HepG2 (cell line): Measurements from ENCODE around the gene ZNF23. TPM values are rescaled to one million over a fixed set of nuclear protein-coding genes. Genes with fewer than 3 reads are reported as not detected.

Source experiments
- FOXO1 ChIP-seq: sonication (generic); formaldehyde crosslinking; IDR thresholded peaks from 2 replicates; pipeline ENCODE4 v1.4.0; 2020; ENCODE audit warnings: missing genetic modification reagents
- ONECUT2 ChIP-seq: sonication (generic); formaldehyde crosslinking; IDR thresholded peaks from 2 replicates; pipeline ENCODE4 v1.4.0; 2020; ENCODE audit warnings: missing genetic modification reagents
- PRPF4 ChIP-seq: fragments of 200-400 bp; formaldehyde crosslinking; IDR thresholded peaks from 2 replicates; pipeline ENCODE4 v1.6.1; 2016; ENCODE audit warnings: low read length, low read depth; ENCODE audit not compliant: poor library complexity, severe bottlenecking
- RBFOX2 ChIP-seq: fragments of 200-400 bp; formaldehyde crosslinking; IDR thresholded peaks from 2 replicates; pipeline ENCODE4 v1.6.1; 2017; ENCODE audit warnings: low read depth, mild to moderate bottlenecking, low read length
- RFX5 ChIP-seq: IDR thresholded peaks from 2 replicates; pipeline ENCODE4 v1.6.1; 2011; ENCODE audit warnings: low read depth, low read length, improper control_type of control experiment
- SCMH1 ChIP-seq: sonication (generic); formaldehyde crosslinking; IDR thresholded peaks from 2 replicates; pipeline ENCODE4 v1.9.0; 2021; ENCODE audit warnings: missing genetic modification reagents, mild to moderate bottlenecking, borderline replicate concordance
- SMAD1 ChIP-seq: sonication (generic); formaldehyde crosslinking; IDR thresholded peaks from 2 replicates; pipeline ENCODE4 v1.4.0; 2020; ENCODE audit warnings: missing genetic modification reagents, low read depth, mild to moderate bottlenecking, borderline replicate concordance
- ZNF292 ChIP-seq: sonication (generic); formaldehyde crosslinking; IDR thresholded peaks from 2 replicates; pipeline ENCODE4 v1.8.1; 2022; ENCODE audit warnings: mild to moderate bottlenecking, low read depth, missing genetic modification reagents, borderline replicate concordance
- ZNF589 ChIP-seq: sonication (generic); formaldehyde crosslinking; conservative IDR thresholded peaks from 2 replicates; pipeline ENCODE4 v1.8.0; 2022; ENCODE audit warnings: mild to moderate bottlenecking, moderate library complexity, missing genetic modification reagents
- ZNF75D ChIP-seq: sonication (generic); formaldehyde crosslinking; IDR thresholded peaks from 2 replicates; pipeline ENCODE4 v1.8.1; 2023; ENCODE audit warnings: missing genetic modification reagents, mild to moderate bottlenecking, borderline replicate concordance
- polyA plus RNA-seq, 8 experiments: library from polyadenylated mRNA; depleted of rRNA in 3 of 8; stranded (reverse) in 7 of 8; unstranded in 1 of 8; fragments of >200 nt; fragmentation: Illumina TruSeq in 4 of 8; extraction: Trizol in 4 of 8; gene quantifications; 2 replicates each; pipeline versions ENCODE4 v1.2.1 to v1.2.3, GENCODE V29; 2011 to 2016; ENCODE audit warnings: low read depth in 4 of 8, missing spikeins in 1 of 8, mixed read lengths in 1 of 8; ENCODE audit not compliant: insufficient read depth in 1 of 8
- total RNA-seq, 5 experiments: library from RNA; depleted of rRNA; stranded (reverse); fragments of >200 nt; fragmentation: Illumina TruSeq; extraction: Trizol; gene quantifications; 2 replicates each; pipeline ENCODE4 v1.2.3, GENCODE V29; 2016; ENCODE audit warnings: low read depth in 1 of 5
- TF ChIP-seq, protein P1 (sequence below): sonication (generic); formaldehyde crosslinking; IDR thresholded peaks from 2 replicates; pipeline ENCODE4 v1.8.1; 2022; ENCODE audit warnings: low read depth, mild to moderate bottlenecking, missing genetic modification reagents
- TF ChIP-seq, protein P2 (sequence below): sonication (generic); formaldehyde crosslinking; conservative IDR thresholded peaks from 2 replicates; pipeline ENCODE4 v1.4.0; 2020; ENCODE audit warnings: missing genetic modification reagents
- TF ChIP-seq, protein P3 (sequence below): sonication (generic); formaldehyde crosslinking; IDR thresholded peaks from 2 replicates; pipeline ENCODE4 v1.4.0; 2020; ENCODE audit warnings: missing genetic modification reagents
- TF ChIP-seq, protein P4 (sequence below): sonication (generic); formaldehyde crosslinking; IDR thresholded peaks from 2 replicates; pipeline ENCODE4 v1.8.1; 2023; ENCODE audit warnings: mild to moderate bottlenecking, moderate library complexity, missing genetic modification reagents
- TF ChIP-seq, protein P5 (sequence below): sonication (generic); formaldehyde crosslinking; IDR thresholded peaks from 2 replicates; pipeline ENCODE4 v1.4.0; 2020; ENCODE audit warnings: missing genetic modification reagents

Gene ZNF23
- total and polyA plus RNA-seq, 2 of the 13 experiments (the other 11 are each of a cell fraction or from before 2014, with no cell fraction given) = 8.6 to 12.2 TPM

DNA sequence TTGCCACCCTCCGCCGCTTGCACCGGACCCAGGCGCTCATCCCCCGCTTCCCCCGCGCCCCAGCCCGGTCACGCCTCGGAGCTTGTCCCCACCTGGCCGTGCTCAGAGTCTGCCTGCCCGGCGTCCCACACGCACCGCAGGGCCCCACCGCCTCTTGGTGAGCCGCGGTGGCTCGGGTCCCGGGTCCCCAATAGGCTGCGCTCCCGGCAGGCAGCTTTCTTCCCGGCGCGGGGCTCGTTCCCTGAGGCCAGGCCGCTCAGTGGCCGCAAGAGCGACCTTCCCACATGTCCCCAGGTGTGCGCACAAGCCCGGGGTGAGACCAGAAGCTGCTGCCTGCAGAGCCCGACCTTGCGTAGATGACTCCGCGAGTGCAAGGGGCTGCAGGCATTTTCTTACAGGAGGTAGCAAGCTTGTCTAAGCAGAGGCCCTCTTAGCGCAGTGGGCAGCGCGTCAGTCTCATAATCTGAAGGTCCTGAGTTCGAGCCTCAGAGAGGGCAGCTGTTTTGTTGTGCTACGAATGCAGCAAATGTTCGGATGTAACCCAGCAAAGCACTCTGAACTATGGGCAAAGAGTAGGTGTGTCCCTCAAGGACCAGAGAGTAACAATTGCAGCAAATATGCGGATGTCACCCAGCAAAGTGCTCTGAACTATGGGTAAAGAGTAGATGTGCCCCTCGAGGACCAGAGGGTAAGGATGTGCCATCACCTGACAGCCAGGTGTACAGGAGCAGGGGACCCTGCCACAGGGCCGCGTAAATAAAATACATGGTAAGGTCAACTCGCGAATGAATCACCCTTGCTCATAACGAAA lies 35.8 kb downstream of the ZNF23 start (continued):
- TF ChIP-seq, protein P1, sequence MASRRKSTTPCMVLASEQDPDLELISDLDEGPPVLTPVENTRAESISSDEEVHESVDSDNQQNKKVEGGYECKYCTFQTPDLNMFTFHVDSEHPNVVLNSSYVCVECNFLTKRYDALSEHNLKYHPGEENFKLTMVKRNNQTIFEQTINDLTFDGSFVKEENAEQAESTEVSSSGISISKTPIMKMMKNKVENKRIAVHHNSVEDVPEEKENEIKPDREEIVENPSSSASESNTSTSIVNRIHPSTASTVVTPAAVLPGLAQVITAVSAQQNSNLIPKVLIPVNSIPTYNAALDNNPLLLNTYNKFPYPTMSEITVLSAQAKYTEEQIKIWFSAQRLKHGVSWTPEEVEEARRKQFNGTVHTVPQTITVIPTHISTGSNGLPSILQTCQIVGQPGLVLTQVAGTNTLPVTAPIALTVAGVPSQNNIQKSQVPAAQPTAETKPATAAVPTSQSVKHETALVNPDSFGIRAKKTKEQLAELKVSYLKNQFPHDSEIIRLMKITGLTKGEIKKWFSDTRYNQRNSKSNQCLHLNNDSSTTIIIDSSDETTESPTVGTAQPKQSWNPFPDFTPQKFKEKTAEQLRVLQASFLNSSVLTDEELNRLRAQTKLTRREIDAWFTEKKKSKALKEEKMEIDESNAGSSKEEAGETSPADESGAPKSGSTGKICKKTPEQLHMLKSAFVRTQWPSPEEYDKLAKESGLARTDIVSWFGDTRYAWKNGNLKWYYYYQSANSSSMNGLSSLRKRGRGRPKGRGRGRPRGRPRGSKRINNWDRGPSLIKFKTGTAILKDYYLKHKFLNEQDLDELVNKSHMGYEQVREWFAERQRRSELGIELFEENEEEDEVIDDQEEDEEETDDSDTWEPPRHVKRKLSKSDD (CRISPR knock-in tag) = peak; percentile 91
- TF ChIP-seq, protein P2, sequence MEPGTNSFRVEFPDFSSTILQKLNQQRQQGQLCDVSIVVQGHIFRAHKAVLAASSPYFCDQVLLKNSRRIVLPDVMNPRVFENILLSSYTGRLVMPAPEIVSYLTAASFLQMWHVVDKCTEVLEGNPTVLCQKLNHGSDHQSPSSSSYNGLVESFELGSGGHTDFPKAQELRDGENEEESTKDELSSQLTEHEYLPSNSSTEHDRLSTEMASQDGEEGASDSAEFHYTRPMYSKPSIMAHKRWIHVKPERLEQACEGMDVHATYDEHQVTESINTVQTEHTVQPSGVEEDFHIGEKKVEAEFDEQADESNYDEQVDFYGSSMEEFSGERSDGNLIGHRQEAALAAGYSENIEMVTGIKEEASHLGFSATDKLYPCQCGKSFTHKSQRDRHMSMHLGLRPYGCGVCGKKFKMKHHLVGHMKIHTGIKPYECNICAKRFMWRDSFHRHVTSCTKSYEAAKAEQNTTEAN (CRISPR knock-in tag) = peak; percentile 76
- TF ChIP-seq, protein P3, sequence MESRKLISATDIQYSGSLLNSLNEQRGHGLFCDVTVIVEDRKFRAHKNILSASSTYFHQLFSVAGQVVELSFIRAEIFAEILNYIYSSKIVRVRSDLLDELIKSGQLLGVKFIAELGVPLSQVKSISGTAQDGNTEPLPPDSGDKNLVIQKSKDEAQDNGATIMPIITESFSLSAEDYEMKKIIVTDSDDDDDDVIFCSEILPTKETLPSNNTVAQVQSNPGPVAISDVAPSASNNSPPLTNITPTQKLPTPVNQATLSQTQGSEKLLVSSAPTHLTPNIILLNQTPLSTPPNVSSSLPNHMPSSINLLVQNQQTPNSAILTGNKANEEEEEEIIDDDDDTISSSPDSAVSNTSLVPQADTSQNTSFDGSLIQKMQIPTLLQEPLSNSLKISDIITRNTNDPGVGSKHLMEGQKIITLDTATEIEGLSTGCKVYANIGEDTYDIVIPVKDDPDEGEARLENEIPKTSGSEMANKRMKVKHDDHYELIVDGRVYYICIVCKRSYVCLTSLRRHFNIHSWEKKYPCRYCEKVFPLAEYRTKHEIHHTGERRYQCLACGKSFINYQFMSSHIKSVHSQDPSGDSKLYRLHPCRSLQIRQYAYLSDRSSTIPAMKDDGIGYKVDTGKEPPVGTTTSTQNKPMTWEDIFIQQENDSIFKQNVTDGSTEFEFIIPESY (CRISPR knock-in tag) = peak; percentile 77
- TF ChIP-seq, protein P4, sequence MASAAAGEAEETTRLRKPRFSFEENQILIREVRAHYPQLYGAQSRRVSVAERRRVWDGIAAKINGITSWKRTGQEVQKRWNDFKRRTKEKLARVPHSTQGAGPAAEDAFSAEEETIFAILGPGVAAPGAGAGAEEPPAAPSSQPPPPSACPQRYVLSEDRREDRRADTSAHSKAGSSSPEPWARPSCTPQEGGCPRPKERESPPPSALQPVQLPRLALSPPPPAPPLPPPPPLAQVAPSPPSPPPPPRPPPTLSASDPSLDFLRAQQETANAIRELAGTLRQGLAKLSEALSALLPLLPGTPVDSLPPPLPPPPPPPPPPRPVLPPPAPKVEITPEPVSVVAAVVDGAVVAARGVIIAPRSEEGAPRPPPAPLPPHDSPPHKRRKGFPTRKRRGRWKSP (CRISPR knock-in tag) = peak; percentile 93
- TF ChIP-seq PRPF4 = peak; percentile 79
- TF ChIP-seq SCMH1 (CRISPR knock-in tag) = no peak
- peak; percentile 82 for TF ChIP-seq FOXO1 (CRISPR knock-in tag)
- TF ChIP-seq ONECUT2 = peak; percentile 68
- TF ChIP-seq ZNF75D = no peak
- TF ChIP-seq, protein P5, sequence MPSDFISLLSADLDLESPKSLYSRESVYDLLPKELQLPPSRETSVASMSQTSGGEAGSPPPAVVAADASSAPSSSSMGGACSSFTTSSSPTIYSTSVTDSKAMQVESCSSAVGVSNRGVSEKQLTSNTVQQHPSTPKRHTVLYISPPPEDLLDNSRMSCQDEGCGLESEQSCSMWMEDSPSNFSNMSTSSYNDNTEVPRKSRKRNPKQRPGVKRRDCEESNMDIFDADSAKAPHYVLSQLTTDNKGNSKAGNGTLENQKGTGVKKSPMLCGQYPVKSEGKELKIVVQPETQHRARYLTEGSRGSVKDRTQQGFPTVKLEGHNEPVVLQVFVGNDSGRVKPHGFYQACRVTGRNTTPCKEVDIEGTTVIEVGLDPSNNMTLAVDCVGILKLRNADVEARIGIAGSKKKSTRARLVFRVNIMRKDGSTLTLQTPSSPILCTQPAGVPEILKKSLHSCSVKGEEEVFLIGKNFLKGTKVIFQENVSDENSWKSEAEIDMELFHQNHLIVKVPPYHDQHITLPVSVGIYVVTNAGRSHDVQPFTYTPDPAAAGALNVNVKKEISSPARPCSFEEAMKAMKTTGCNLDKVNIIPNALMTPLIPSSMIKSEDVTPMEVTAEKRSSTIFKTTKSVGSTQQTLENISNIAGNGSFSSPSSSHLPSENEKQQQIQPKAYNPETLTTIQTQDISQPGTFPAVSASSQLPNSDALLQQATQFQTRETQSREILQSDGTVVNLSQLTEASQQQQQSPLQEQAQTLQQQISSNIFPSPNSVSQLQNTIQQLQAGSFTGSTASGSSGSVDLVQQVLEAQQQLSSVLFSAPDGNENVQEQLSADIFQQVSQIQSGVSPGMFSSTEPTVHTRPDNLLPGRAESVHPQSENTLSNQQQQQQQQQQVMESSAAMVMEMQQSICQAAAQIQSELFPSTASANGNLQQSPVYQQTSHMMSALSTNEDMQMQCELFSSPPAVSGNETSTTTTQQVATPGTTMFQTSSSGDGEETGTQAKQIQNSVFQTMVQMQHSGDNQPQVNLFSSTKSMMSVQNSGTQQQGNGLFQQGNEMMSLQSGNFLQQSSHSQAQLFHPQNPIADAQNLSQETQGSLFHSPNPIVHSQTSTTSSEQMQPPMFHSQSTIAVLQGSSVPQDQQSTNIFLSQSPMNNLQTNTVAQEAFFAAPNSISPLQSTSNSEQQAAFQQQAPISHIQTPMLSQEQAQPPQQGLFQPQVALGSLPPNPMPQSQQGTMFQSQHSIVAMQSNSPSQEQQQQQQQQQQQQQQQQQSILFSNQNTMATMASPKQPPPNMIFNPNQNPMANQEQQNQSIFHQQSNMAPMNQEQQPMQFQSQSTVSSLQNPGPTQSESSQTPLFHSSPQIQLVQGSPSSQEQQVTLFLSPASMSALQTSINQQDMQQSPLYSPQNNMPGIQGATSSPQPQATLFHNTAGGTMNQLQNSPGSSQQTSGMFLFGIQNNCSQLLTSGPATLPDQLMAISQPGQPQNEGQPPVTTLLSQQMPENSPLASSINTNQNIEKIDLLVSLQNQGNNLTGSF (CRISPR knock-in tag) = peak; percentile 81
- TF ChIP-seq ZNF292 (CRISPR knock-in tag) = peak; percentile 88; the same call in 1 of the 2 replicates
- TF ChIP-seq ZNF589 (CRISPR knock-in tag) = peak; percentile 96
- TF ChIP-seq SMAD1 (CRISPR knock-in tag) = peak; percentile 88; the same call in 1 of the 2 replicates
- TF ChIP-seq RFX5 = no peak
- no peak for TF ChIP-seq RBFOX2
